ENCODE data around the gene TMEM198.

TMEM198 gene

GRCh38 chr2:219508971-219509779 is 34.7 kb upstream of the TMEM198 start:
- DNase-seq (ENCODE audit: low read depth in 3 of 3) = no peak

DNA sequence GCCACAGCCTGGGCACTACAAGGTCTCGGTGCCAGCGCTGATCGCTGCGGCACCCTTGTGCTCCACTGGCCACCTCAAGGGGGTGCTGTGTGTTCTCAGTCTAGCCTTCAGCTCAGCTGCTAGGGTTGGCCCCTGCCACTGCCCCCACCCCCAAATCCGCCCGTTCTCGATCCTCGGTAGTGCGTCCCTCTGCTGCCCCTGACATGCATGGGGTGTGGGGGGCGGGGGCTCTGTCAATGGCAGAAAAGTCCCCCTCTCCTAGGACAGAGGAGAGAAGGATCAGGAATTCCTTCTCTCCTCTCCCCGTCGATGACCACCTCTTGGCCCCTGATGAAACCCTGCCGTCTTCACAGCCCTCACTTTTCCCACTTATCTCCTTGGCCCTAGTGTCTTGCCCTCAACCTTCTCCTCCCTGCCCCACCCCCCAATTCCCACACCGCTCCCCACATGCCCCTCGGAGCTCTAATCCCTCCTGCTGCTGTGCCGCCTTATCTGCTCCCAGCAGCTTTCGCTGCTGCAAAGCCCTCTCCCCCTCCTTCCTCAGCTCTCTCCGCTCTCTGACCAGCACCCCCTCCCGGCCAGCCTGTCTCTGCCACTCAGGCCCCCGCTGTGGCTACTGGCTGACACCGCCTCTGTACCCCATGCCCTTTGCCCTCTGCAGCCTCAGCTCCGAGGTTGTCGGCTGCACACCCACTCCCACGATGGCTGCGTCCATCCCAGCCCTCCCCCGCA is 33.9 kb upstream of the TMEM198 start:
- DNase-seq (ENCODE audit: low read depth in 3 of 3) = peak in 1 of 3 experiments; percentile 16

GRCh38 chr2:219510512-219511135 is 33.2 kb upstream of the TMEM198 start:
- no peak for DNase-seq (ENCODE audit: low read depth in 3 of 3)

DNA sequence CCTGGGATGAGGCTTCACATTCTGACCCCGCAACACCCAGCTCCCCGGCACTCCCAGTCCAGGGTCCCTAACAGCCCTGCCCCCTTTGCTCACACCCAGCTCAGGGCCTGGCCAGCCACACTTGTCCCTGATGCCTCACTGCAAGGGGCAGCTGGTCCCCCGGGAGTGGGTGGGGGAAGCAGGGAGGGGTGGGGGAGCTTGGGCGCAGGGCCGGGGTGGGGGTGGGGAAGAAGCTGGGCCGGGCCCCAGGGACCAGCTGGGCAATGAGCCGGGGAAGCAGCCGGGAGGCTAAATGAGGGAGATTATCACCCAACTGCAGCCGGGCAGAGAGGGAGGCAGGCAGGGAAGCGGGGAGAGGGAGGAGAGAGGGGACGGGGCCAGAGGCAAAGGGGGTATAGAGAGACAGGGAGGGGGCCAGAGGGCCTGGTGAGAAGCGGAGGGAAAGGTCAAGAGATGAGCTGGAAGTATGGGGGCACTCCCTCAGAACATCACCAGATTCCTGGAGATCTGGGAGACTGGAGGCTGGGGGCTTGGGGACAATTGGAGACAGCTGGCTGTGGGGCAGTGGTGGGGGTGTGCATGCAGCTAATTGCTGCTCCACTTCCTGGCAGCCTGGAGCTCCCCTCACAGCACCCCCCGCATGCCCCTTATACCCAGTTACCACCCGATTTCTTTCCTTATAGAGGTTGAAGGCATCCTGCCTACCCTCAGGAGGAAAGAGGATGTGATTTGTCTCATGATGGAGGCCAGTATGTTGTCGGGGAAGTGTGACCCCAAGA is 32.1 kb upstream of the TMEM198 start:
- DNase-seq (ENCODE audit: low read depth in 3 of 3) = no peak

- DNase-seq (ENCODE audit: low read depth in 3 of 3) = no peak
These were observed 31.2 kb upstream of the TMEM198 start for GRCh38 chr2:219512524-219513216.

DNA sequence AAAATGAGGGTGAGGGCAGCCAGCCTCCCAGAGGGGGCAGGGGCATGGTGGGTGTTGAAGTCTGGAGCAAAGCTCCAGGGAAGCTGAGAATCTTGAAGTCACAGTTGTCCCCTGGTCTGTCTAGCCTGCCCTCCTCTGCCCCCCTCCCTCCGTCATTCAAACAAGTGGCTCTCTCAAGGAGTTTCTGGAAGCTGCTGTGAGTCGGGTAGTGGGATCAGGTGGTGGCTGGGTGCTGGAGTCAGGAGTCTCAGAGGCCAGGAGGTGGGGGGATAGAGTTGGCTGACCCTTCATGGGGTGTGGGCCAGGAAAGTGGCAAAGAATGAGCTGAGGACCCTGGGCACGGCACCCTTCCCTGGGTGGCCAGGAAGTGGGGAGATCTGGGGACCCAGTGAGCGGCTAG is 30.0 kb upstream of the TMEM198 start:
- no peak for DNase-seq (ENCODE audit: low read depth in 3 of 3)

DNA sequence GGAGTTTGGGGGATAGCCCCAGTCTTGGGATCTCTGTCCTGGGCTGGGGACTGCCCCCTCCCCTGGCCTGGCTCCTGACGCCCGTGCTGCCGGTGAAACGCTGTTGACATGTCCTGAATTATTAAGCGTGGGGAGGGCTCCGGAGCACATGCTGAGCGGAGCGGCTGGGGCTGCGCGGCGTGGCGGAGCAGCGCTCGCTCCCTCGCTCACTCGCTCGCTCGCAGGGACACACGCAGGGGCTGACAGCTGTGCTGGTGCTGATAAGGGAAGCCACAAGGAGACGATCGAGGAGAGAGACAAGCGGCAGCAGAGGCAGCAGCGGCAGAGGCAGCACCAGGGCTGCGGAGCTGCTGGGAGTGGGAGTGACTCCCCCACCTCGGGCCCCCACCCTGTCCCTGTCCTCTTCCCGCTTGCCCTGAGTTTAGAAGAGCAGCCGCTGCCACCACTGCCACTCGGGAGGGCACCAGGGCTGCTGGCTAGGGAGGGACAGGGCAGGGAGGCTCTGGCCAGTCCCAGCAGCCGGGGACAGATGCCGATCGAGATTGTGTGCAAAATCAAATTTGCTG is 29.5 kb upstream of the TMEM198 start, which contains the start of gene ASIC4:
ASIC4 (plus strand) TSS at position 287 of the 566 bp plus-strand sequence; CDS start at position 530, 243 bp downstream.
- DNase-seq (ENCODE audit: low read depth in 3 of 3) = no peak

DNA sequence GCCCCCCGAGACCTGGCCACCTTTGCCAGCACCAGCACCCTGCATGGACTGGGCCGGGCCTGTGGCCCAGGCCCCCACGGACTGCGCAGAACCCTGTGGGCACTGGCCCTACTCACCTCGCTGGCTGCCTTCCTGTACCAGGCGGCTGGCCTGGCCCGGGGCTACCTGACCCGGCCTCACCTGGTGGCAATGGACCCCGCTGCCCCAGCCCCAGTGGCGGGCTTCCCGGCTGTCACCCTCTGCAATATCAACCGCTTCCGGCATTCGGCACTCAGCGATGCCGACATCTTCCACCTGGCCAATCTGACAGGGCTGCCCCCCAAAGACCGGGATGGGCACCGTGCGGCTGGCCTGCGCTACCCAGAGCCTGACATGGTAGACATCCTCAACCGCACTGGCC is 29.0 kb upstream of the TMEM198 start:
- no peak for DNase-seq (ENCODE audit: low read depth in 3 of 3)

GRCh38 chr2:219515874-219516629 is 27.8 kb upstream of the TMEM198 start:
- no peak for DNase-seq (ENCODE audit: low read depth in 3 of 3)

DNA sequence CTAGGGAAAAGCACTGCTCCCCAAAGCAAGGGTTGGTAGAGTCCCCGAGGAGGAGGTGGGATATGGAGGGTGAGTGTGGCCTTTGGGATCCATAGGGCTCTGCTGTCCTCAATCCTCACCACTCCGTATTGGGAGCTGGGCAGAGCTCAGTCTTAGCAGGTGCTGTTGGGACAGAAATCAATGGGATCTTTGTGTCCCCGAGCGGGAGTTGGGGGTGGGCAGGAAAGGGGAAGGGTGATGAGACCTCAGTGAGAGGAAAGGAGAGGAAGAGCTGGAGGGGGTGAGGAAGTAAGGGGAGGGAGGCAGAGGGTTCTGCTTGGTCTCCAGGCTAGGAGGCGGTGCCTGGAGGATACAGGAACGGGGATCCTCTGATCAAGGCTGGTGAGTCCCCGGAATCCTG is 26.9 kb upstream of the TMEM198 start:
- no peak for DNase-seq (ENCODE audit: low read depth in 3 of 3)

DNA sequence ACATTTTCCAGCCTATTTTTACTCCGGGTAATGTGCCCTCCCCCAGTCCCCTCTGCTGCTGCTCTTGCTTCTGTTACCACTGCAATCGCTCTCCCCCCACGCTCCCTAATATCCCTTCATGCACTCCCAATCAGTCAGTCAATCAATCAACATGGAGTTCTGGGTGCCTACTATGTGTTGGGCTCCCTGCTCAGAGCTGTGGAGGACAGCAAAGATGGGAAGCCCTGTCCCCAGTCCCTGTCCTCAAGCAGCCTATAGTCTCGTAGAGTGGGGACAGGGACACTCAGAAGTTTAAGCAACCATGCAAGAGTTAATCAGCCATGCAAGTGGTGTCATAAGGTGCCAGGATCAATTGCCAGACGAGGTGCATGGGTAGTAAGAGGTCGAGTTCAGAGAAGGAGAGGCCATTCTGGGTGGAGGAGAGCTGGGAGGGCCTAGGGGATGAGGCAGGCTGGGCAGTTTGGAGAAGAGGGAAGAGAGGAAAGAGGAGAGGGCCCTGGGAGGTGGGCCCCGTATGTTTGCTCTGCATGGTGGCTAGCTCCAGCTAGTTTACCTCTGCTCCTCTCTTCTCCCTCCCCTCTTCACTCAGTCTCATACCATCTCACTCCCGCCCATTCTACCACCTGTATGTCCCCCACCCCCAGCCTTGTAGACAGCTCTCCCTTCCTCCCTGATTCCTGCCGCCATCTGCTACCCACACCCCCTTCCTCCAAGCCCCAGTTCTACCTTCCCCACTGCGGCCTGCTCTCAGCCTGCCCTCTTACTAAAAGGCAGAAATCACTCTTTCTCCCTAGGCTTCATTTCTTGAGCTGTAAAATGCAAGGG is 25.7 kb upstream of the TMEM198 start:
- no peak for DNase-seq (ENCODE audit: low read depth in 3 of 3)

DNA sequence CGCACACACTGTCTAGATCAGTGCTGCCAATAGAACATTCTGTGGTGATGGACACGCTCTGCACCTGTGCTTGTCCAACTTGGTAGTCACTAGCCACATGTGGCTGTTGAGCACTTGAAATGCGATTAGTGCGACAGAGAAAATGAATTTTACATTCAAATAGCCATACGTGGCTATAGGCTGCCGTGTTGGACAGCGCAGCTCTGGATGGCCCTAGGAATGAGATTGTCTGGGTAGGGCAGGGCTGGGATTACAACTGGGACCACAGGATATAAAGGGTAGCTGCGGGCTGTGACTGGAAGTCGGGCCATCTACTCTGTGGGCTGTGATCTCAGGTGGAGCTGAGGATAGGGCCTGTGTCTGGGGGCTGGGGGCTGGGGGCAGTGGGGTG is 24.3 kb upstream of the TMEM198 start:
- no peak for DNase-seq (ENCODE audit: low read depth in 3 of 3)

GRCh38 chr2:219520079-219520478 is 23.7 kb upstream of the TMEM198 start:
- no peak for DNase-seq (ENCODE audit: low read depth in 3 of 3)

DNA sequence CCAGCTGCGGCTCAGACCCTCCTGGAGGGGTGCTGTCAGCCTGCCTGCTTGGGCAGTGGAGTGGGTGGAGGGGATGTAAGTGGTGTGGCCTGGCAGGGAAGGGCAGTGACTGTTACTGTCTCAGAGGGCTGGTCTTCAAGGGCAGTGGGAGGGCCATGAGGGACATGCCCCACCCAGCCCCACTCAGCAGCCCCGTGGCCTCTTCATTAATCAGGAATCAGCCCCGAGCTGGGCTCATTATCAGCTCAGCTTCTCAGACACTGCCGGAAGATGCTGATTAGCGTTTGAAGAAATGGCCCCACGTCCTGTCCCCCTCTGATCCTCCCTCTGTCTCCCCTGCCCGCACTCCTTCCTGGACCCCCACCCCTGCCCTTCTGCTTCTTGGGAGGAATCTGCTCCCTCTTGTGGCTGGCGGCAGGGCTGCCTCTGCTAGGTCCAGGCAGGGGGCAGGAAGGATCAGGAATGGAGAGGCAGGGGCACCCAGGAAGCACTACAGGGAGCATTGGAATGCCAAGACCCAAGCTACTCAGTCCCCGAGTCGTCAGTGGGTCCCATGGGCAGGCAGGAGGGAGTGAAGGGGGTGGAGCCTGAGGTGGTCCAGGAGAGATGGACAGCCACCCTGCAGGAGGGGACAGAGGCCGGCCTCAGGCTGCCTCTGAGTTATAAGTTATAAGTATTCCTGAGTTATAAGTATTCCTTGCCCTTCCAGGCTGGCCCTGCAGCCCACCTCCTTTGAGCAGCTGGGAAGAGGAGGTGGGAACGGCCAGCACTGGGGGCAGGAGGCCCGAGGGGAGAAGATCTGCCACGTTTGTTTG is 22.6 kb upstream of the TMEM198 start:
- no peak for DNase-seq (ENCODE audit: low read depth in 3 of 3)

DNA sequence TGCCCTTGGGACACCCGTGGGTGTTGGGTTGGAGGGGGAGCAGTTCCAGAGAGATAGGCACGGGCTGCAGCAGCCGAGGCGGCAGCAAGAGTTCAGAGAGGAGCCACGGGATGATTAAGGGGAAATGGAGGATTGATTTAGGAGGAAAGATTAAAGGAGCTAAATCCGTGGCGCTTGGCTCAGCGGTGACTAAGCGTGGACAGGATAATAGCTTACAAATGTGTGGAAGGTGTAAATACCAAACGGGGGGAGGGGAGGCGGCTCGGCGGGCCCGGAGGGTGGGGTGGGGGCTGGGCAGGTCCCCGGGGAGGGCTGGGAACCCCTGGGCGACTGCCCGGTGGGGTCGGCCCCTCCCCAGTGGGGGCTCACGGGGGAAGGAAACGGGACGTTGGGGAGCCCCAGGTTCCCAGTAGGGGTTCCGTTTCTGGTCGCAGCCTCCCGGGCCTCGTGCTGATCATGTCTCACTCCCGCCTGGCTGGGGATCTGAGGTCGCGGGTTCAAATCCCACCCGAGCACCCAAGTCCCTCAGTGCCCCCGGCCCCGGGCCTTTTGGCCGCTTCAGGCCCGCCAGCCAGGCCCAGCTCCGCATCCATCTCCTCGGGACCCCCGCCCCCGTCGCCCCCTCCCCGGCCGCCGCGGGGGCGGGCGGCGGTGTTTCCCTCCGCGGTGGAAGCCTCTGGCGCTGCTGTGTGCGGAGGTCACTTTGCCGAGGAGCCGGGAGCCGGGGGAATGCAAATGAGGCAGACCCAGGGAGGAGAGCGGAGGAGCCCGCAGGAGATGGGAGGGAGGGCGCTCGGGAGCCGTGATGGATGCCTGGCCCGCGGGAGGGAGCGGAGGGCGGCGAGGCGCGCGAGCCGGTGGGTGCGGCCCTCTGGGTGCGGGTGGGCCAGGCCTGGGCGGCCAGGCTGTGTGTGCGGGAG is 21.5 kb upstream of the TMEM198 start:
- DNase-seq (ENCODE audit: low read depth in 3 of 3) = no peak

GRCh38 chr2:219523031-219523671 is 20.7 kb upstream of the TMEM198 start:
- no peak for DNase-seq (ENCODE audit: low read depth in 3 of 3)

DNA sequence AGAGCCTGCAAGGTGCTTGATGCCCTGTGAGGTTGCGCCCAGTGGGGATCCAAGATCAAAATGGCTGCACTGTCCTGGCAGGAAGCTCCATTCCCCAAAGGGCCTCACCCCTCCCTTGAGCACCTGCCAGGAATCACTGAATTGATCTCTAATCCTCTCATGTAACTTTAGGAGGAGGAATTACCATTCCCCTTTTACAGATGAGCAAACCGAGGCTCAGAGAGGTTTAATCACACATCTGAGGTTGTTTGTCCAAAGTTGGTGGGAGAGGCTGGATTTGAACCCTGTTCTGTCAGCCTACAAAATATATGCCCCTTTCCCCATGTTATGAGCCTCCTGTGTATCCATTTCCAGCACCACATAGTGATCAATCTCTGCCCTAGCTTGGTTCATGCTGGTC is 19.0 kb upstream of the TMEM198 start:
- DNase-seq (ENCODE audit: low read depth in 3 of 3) = no peak
